Esophagus (tissue), 2 donors: ENCODE results near the gene SELENOW. TPM values are rescaled to one million over a fixed set of nuclear protein-coding genes. Genes with fewer than 3 reads are reported as not detected.
"Not testable (repeated sequence)": the region's sequence is repeated elsewhere in the genome, so short reads cannot be mapped to it uniquely, and the experiment has no call there.

Source experiments
- H3K27ac ChIP-seq, 2 donors: one replicate each; pipeline ENCODE4 v1.5.1; 2013; ENCODE audit warnings: low read depth in 2 of 2, mild to moderate bottlenecking in 2 of 2, inconsistent platforms in 1 of 2, low read length in 1 of 2, moderate library complexity in 1 of 2
- H3K27me3 ChIP-seq, 2 donors: one replicate each; pipeline ENCODE4 v1.6.1; 2013; ENCODE audit warnings: low read length in 2 of 2, control low read depth in 1 of 2, mild to moderate bottlenecking in 1 of 2; ENCODE audit not compliant: insufficient read depth in 2 of 2, control insufficient read depth in 1 of 2
- H3K36me3 ChIP-seq, 2 donors: one replicate each; pipeline ENCODE4 v1.6.1; 2013; ENCODE audit warnings: low read length in 1 of 2; ENCODE audit not compliant: control insufficient read depth in 2 of 2, insufficient read depth in 2 of 2
- H3K4me1 ChIP-seq, 2 donors: one replicate each; pipeline ENCODE4 v1.6.1; 2013; ENCODE audit warnings: low read length in 1 of 2; ENCODE audit not compliant: control insufficient read depth in 2 of 2, insufficient read depth in 2 of 2
- H3K4me3 ChIP-seq, 2 donors: one replicate each; pipeline ENCODE4 v1.5.1; 2013; ENCODE audit warnings: low read length in 2 of 2, mild to moderate bottlenecking in 2 of 2, low read depth in 1 of 2, moderate library complexity in 1 of 2
- H3K9me3 ChIP-seq, 2 donors: one replicate each; pipeline ENCODE4 v1.6.1; 2013; ENCODE audit warnings: mild to moderate bottlenecking in 2 of 2, low read depth in 1 of 2, low read length in 1 of 2, moderate library complexity in 1 of 2; ENCODE audit not compliant: control insufficient read depth in 2 of 2, insufficient read depth in 1 of 2
- WGBS, 2 donors: extraction: QIAGEN DNeasy Blood & Tissue Kit; methylation state at CpG; one replicate each; pipeline ENCODE4 v1.1.7; 2013; 5-methylcytosine and 5-hydroxymethylcytosine counted together
- polyA plus RNA-seq, 2 donors: library from polyadenylated mRNA; stranded (reverse); fragments of 200-250 nt; gene quantifications; one replicate each; pipeline ENCODE4 v1.2.3, GENCODE V29; 2013
- donor health status: healthy with polysubstance abuse.
- donor health status: Bipolar disorder and iron deficiency.

SELENOW gene
- polyA plus RNA-seq, 2 donors = 212 to 257 TPM

DNA sequence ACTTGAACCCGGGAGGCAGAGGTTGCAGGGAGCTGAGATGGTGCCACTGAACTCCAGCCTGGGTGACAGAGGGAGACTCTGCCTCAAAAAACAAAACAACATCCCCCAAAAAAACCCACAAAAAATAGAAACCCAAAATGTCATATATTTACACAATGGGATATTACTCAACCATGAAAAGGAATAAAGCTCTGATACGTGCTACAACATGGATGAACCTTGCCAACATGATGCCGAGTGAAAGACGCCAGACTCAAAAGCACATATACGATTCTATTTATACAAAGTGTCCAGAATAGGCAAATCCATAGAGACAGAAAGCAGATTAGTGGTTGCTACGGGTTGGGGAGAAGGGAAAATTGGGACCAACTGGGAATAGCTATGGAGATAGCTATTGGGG is 27.9 kb downstream of the SELENOW start:
- Histone ChIP-seq H3K27ac (no peak overlapping the region), H3K4me3 (no peak overlapping the region), H3K9me3 (peaks cover 0 to under 1% of the 10 kb centered on the region in 2 donors), H3K4me1 (no peaks in the 10 kb centered on the region), H3K36me3 (no peaks in the 10 kb centered on the region), H3K27me3 (no peaks in the 10 kb centered on the region)
- 81 to 85% methylated on average over 6 of the region's 6 CpGs for WGBS, 2 donors

DNA sequence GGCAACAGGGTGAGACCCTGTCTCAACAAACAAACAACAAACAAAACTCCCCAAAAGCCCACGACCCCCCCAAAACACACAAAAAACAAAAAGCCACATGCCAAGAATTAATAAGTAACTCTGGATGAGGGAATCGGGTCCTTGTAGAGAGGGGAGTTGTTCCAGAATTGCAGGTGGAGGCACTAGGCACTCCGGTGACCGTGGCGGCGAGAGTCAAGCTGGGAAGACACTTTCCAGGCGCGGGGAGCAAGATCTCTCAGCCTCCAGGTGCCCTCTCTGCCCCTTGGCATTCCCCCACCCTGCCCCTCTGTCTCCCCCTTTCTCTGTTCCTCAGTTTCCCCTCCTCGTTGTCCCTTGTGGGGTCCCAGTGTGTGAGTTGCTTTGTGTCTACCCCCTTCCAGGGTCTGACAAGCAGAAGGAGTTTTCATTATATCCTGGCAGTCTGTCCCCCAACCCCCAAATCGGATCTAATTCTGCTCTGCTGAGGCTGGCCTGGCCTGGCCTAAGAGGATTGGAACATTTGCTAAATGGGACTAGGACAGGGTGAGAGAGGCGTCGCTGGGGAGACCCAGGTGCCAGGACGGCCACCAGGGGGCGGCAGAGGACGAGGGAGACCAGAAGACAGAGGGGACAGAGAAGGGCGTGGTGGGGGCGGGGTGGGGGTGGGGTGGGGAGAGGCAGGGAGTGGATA is 34.9 kb downstream of the SELENOW start:
- no peaks in the 10 kb centered on the region for H3K27me3 ChIP-seq
- no peak overlapping the region for H3K4me3 ChIP-seq
- no peak overlapping the region for H3K27ac ChIP-seq
- no peaks in the 10 kb centered on the region for H3K4me1 ChIP-seq
- no peaks in the 10 kb centered on the region for H3K36me3 ChIP-seq
- no peaks in the 10 kb centered on the region for H3K9me3 ChIP-seq
- WGBS, 2 donors = 33 to 35% methylated on average over 17 of the region's 17 CpGs

- Histone ChIP-seq H3K9me3 (no peaks in the 10 kb centered on the region), H3K36me3 (no peaks in the 10 kb centered on the region), H3K27ac (no peak overlapping the region), H3K4me1 (no peaks in the 10 kb centered on the region), H3K4me3 (no peak overlapping the region), H3K27me3 (no peaks in the 10 kb centered on the region)
- WGBS, 2 donors = 56 to 58% methylated on average over 7 of the region's 7 CpGs
Measured at GRCh38 chr19:47813995-47814328, 35.5 kb downstream of the SELENOW start.

GRCh38 chr19:47816270-47816669 is 37.8 kb downstream of the SELENOW start:
- not testable (repeated sequence) for H3K36me3 ChIP-seq, H3K9me3 ChIP-seq, H3K27me3 ChIP-seq, H3K4me1 ChIP-seq, H3K27ac ChIP-seq, H3K4me3 ChIP-seq
- WGBS, 2 donors = 94% methylated on average over 8 of the region's 8 CpGs

- not testable (repeated sequence) for H3K27ac ChIP-seq, H3K36me3 ChIP-seq, H3K4me1 ChIP-seq, H3K9me3 ChIP-seq, H3K4me3 ChIP-seq
- 89 to 96% methylated on average over 1 of the region's 1 CpG for WGBS, 2 donors
- peaks cover 0 to 12% of the 10 kb centered on the region in 2 donors for H3K27me3 ChIP-seq
Measured at GRCh38 chr19:47818221-47818620, 39.7 kb downstream of the SELENOW start.

DNA sequence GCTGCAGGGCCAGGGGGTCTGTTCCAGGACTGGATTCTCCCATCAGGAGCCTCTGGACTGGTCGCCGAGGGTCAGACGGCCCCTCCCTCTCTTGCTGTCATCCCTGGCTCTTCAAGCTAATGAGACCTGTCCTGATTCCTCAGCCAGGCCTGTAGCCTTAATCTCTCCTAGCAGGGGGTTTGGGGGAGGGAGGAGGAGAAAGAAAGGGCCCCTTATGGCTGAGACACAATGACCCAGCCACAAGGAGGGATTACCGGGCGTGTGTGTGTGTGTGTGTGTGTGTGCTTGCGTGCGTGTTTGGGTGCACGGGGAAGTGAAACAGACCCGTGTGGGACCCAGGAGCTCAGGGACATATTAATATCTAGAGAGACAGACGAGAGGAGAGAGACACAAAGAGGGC is 41.4 kb downstream of the SELENOW start:
- H3K4me1 ChIP-seq = no peaks in the 10 kb centered on the region
- no peak overlapping the region for H3K27ac ChIP-seq
- peaks cover 0 to 12% of the 10 kb centered on the region in 2 donors for H3K27me3 ChIP-seq
- no peak overlapping the region for H3K4me3 ChIP-seq
- no peaks in the 10 kb centered on the region for H3K9me3 ChIP-seq
- 9 to 17% methylated on average over 10 of the region's 10 CpGs for whole genome bisulfite sequencing, 2 donors
- no peaks in the 10 kb centered on the region for H3K36me3 ChIP-seq

DNA sequence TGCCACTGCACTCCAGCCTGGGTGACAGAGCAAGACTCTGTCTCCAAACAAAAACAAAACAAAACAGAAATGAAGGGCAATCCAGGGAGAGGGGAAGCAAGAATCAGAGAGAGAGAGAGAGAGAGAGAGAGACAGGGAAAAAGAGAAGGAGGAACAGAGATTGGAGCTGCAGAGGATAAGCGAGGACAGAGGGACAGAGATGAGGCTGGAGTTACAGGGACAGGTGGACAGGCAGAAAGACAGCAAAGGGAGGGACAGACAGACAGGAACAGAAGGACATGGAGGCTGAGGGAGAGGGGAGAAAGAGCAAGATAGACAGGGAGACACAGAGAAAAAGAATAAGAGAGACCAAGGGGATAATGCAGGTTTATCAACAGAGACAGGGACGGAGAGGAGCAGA is 41.9 kb downstream of the SELENOW start:
- H3K27ac ChIP-seq = no peak overlapping the region
- H3K9me3 ChIP-seq = no peaks in the 10 kb centered on the region
- WGBS, 2 donors = 81 to 84% methylated on average over 2 of the region's 2 CpGs
- H3K36me3 ChIP-seq = no peaks in the 10 kb centered on the region
- H3K4me1 ChIP-seq = no peaks in the 10 kb centered on the region
- H3K4me3 ChIP-seq = no peak overlapping the region
- peaks cover 0 to 12% of the 10 kb centered on the region in 2 donors for H3K27me3 ChIP-seq

DNA sequence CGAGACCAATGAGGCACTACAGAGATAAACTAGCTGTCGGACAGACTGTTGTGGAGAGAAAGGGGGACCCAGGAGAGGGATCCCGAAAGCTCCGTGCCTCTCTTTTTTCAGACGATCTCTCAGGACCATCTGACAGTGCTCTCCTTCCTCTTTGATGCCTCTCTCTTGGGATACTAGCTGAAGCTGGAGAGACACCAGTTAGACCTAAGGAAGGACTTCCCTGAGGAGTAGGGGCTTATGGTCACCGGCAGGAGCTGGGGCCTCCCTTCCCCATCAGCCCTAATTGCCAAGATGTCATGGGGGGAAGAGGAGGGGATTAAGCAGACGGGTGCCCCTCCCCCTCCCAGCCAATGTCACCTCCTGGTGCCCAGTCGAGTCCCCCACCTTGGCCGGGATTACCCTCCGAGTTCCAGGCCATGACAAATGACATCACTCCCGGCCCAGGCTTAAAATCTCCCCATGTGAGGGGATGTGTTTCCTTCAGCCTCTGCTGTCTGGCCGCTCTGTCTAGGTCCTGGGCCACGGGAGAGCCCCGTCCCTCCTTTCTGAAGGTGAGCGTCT is 43.0 kb downstream of the SELENOW start, which contains the start of gene CRX:
CRX (plus strand) TSS at position 478 of the 561 bp plus-strand sequence. CDS start 12,507 bp downstream, outside the sequence.
- H3K9me3 ChIP-seq = no peaks in the 10 kb centered on the region
- no peak within 1 kb of the TSS for H3K4me3 ChIP-seq
- H3K27ac ChIP-seq = no peak within 1 kb of the TSS
- peaks cover 0 to 12% of the 10 kb centered on the region in 2 donors for H3K27me3 ChIP-seq
- H3K4me1 ChIP-seq = no peaks in the 10 kb centered on the region
- 36 to 38% methylated on average over 15 of the region's 15 CpGs for WGBS, 2 donors
- H3K36me3 ChIP-seq = no peaks in the 10 kb centered on the region

- 67 to 80% methylated on average over 6 of the region's 6 CpGs for WGBS, 2 donors
Measured at GRCh38 chr19:47824396-47824795, 45.9 kb downstream of the SELENOW start.

GRCh38 chr19:47826800-47827199 is 48.3 kb downstream of the SELENOW start:
- Histone ChIP-seq H3K27ac (no peak overlapping the region), H3K9me3 (peaks cover 2 to 4% of the 10 kb centered on the region in 2 donors), H3K27me3 (peaks cover 0 to 2% of the 10 kb centered on the region in 2 donors), H3K36me3 (no peaks in the 10 kb centered on the region), H3K4me3 (no peak overlapping the region), H3K4me1 (no peaks in the 10 kb centered on the region)
- WGBS, 2 donors = 89 to 91% methylated on average over 6 of the region's 6 CpGs

More at GRCh38 chr19:47824396-47824795, 45.9 kb downstream of the SELENOW start:
- Histone ChIP-seq H3K4me3 (no peak overlapping the region), H3K9me3 (peaks cover 2 to 4% of the 10 kb centered on the region in 2 donors), H3K27me3 (peaks cover 0 to 11% of the 10 kb centered on the region in 2 donors), H3K27ac (no peak overlapping the region), H3K36me3 (no peaks in the 10 kb centered on the region), H3K4me1 (no peaks in the 10 kb centered on the region)
